Fibroblast of lung (primary cell): ENCODE data around the gene CTNNA1.

Experiments used
- CTCF ChIP-seq, 2 donors: IDR thresholded peaks in 1 of 2; conservative IDR thresholded peaks in 1 of 2; 1 replicate in 1 of 2; 2 replicates in 1 of 2; pipeline ENCODE4 v1.5.1; 2011 to 2012; ENCODE audit warnings: low read length in 2 of 2, control low read depth in 1 of 2, inconsistent platforms in 1 of 2, low read depth in 1 of 2, mild to moderate bottlenecking in 1 of 2
- EZH2 ChIP-seq: IDR thresholded peaks from 2 replicates; pipeline ENCODE4 v1.5.1; 2012; ENCODE audit warnings: low read length, control low read depth, mild to moderate bottlenecking; ENCODE audit errors: missing control alignments

DNA sequence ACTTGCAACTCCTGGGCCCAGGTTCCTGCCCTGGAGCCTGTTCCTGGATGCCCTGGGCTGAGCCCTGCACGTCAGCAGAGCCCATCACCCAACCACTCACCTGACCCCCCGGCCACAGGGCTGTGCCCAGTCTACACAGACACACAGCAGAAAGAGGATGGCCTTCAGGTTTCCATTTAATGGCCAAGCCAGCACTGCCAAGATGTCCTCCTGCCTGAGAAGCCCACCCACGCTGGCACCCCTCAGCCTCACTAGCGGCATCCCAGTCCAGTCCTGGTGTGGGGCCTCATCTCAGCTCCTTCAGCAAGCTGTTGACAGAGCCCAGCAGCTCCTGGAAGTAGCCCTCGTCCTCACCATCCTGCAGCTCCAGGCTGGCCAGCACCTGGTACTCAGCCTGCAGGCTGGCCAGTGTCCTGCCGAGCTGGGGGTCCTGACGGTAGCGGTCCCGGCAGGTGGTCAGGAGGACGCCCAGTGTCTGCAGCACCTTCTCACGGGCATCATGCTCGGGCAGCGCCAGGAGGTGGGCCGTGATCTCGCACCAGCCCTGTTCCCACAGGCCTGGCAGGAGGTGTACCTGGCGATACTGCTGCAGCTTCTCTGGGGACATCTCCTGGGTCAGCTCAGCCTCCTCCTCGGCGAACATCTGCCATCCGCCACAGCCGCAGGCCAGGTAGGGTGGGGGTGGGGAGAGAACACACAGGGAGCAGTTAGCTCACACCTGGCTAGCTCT lies 193.8 kb downstream of the CTNNA1 start:
- TF ChIP-seq CTCF (conservative IDR thresholded peaks at IDR 0.05 in 1 of 2, IDR thresholded peaks at IDR 0.05 in 1 of 2; ENCODE audit: low read depth in 1 of 2, low read length in 2 of 2): no peak
- TF ChIP-seq EZH2: no peak
